ENCODE results near the gene PTPRE. TPM values are rescaled to one million over a fixed set of nuclear protein-coding genes. Genes with fewer than 3 reads are reported as not detected.

PTPRE gene
- total RNA-seq, 1 experiment from 2014 or later, result 0.70 TPM

GRCh38 chr10:127968659-127969058 is 61.8 kb downstream of the PTPRE start:
- Histone ChIP-seq H4K8ac (replicated peaks; ENCODE audit: insufficient read length, low read depth, low read length) (no peak overlapping the region), H3K4ac (ENCODE audit: low read depth, low read length) (no peak overlapping the region), H3K79me2 (ENCODE audit: insufficient read depth, low read length) (no peaks in the 10 kb centered on the region), H4K5ac (ENCODE audit: insufficient read length, low read depth, low read length) (no peak overlapping the region), H2BK20ac (ENCODE audit: low read depth, low read length, poor library complexity, severe bottlenecking) (no peak overlapping the region), H3K4me2 (ENCODE audit: insufficient read depth, insufficient read length, low read length) (no peak overlapping the region), H4K91ac (ENCODE audit: insufficient read length, low read depth, low read length) (no peak overlapping the region), H2AFZ (ENCODE audit: low read length) (no peak overlapping the region), H3K23ac (ENCODE audit: insufficient read length, low read depth, low read length) (no peak overlapping the region), H3K14ac (ENCODE audit: insufficient read depth, low read length) (no peak overlapping the region), H2BK5ac (ENCODE audit: insufficient read length, low read length) (no peak overlapping the region), H3K27me3 (ENCODE audit: insufficient read depth, low read length) (no peaks in the 10 kb centered on the region), H3K4me1 (ENCODE audit: insufficient read depth, low read length) (peaks cover 7% of the 10 kb centered on the region; the same call in 1 of the 2 replicates), H2AK5ac (ENCODE audit: insufficient read length, low read length) (no peak overlapping the region), H2BK120ac (ENCODE audit: low read depth, low read length, poor library complexity, severe bottlenecking) (no peak overlapping the region), H3K56ac (ENCODE audit: insufficient read length, low read depth, low read length) (no peak overlapping the region), H3K27ac (ENCODE audit: insufficient read length, low read depth, low read length) (no peak overlapping the region), H3K79me1 (ENCODE audit: insufficient read depth, low read depth, low read length, poor library complexity, severe bottlenecking) (no peaks in the 10 kb centered on the region), H4K20me1 (ENCODE audit: control insufficient read depth, insufficient read depth, insufficient read length) (no peaks in the 10 kb centered on the region), H3K23me2 (ENCODE audit: insufficient read length, low read depth, low read length, poor library complexity, severe bottlenecking) (no peaks in the 10 kb centered on the region), H2BK12ac (ENCODE audit: insufficient read length, low read depth, low read length) (no peak overlapping the region), H3T11ph (ENCODE audit: low read length) (no peak overlapping the region), H3K9me3 (ENCODE audit: control insufficient read depth, low read depth, low read length) (no peaks in the 10 kb centered on the region), H2BK15ac (ENCODE audit: low read depth, low read length) (no peak overlapping the region), H3K18ac (ENCODE audit: insufficient read length, low read depth, low read length) (no peak overlapping the region), H3K9ac (ENCODE audit: extremely low read depth, insufficient read length, low read length) (no peak overlapping the region)
- WGBS (ENCODE audit: extremely low coverage, insufficient read length, low lambda C conversion rate), result no CpG with 5 or more reads among the region's 1 CpG
- Mint-ChIP-seq H3K36me3 (ENCODE audit: insufficient read depth in 1 of 3, low read depth in 3 of 3) (no peaks in the 10 kb centered on the region), H3K27me3 (ENCODE audit: low read depth) (no peaks in the 10 kb centered on the region; the same call in 1 of the 2 replicates), H3K4me1 (peaks cover 19 to 21% of the 10 kb centered on the region in 2 experiments), H3K27ac (no peak overlapping the region), H3K4me3 (no peak overlapping the region), H3K9me3 (no peaks in the 10 kb centered on the region)
- TF ChIP-seq CTCF (conservative IDR thresholded peaks at IDR 0.05), result no peak
- no peak for DNase-seq

Data from H9 (cell line).